ENCODE results near the gene BAMBI.

- TF ChIP-seq NRF1 (IDR thresholded peaks at IDR 0.05; ENCODE audit: low read depth, low read length) (no peak), GABPA (IDR thresholded peaks at IDR 0.05; ENCODE audit: low read depth) (no peak), SMC3 (IDR thresholded peaks at IDR 0.05; ENCODE audit: low read depth, low read length) (no peak), CTCF (IDR thresholded peaks at IDR 0.05) (no peak), ELF1 (IDR thresholded peaks at IDR 0.05) (no peak), FOXJ3 (CRISPR knock-in tag; IDR thresholded peaks at IDR 0.05) (no peak), TAF1 (IDR thresholded peaks at IDR 0.05; ENCODE audit: borderline replicate concordance, low read depth, low read length) (no peak), IRF3 (IDR thresholded peaks at IDR 0.05; ENCODE audit: low read depth, low read length) (no peak)
These were observed 52.9 kb downstream of the BAMBI start for GRCh38 chr10:28730031-28730778.

All from SK-N-SH (cell line).